GM12874 (cell line): ENCODE measurements around the gene CXXC1.

ENCODE experiments used
- TF ChIP-seq, protein P1 (sequence below): IDR thresholded peaks from 2 replicates; pipeline ENCODE4 v1.5.1; 2011; ENCODE audit warnings: low read depth, mild to moderate bottlenecking, control low read depth, low read length, moderate library complexity; ENCODE audit not compliant: insufficient read depth

The CXXC1 gene

DNA sequence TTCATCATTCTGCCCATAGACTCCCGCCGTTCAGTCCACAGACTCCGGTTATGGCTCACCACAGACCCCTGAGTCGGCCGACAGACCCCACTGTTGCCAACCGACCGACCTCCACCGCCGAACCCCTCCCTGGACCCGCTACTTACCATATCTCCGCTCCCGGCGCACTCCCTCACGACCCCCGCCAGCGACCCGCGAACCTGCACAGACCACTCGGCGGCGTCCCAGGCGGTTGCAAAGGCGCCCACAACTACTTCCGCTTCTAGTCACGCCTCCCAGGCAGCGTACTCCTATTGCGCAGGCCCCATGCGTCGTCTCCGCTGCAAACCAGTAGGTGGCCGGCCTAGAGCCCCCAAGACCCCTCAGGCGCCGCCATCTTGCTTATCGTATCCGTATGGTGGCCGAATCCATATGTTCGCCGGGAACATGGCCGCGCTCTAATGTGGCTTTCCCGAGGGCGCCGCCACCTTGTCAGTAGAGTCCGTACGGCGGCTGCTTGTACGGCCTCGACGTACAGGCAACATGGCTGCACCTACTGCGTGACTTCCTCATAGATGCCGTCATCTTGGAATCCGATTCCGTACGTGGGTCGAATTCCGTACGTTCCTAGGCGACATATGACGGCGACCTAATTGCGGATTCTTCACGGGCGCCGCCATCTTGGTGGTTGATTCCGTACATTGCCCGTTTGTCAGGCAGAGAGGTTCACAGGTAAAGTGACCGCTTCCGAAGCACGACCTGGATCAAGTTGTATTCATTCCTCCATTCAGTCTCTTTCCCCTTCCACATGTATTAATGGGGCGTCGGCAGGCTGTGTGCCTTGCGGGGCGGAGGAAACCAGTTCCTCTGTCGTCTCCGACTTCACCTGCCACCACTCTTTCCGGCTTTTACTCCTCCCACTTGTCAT, at the start of gene CXXC1:
CXXC1 (minus strand) TSS at position 252 of the 907 bp plus-strand sequence; CDS start at position 149, 103 bp downstream.
- TF ChIP-seq, protein P1, sequence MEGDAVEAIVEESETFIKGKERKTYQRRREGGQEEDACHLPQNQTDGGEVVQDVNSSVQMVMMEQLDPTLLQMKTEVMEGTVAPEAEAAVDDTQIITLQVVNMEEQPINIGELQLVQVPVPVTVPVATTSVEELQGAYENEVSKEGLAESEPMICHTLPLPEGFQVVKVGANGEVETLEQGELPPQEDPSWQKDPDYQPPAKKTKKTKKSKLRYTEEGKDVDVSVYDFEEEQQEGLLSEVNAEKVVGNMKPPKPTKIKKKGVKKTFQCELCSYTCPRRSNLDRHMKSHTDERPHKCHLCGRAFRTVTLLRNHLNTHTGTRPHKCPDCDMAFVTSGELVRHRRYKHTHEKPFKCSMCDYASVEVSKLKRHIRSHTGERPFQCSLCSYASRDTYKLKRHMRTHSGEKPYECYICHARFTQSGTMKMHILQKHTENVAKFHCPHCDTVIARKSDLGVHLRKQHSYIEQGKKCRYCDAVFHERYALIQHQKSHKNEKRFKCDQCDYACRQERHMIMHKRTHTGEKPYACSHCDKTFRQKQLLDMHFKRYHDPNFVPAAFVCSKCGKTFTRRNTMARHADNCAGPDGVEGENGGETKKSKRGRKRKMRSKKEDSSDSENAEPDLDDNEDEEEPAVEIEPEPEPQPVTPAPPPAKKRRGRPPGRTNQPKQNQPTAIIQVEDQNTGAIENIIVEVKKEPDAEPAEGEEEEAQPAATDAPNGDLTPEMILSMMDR, result peak; percentile 67

DNA sequence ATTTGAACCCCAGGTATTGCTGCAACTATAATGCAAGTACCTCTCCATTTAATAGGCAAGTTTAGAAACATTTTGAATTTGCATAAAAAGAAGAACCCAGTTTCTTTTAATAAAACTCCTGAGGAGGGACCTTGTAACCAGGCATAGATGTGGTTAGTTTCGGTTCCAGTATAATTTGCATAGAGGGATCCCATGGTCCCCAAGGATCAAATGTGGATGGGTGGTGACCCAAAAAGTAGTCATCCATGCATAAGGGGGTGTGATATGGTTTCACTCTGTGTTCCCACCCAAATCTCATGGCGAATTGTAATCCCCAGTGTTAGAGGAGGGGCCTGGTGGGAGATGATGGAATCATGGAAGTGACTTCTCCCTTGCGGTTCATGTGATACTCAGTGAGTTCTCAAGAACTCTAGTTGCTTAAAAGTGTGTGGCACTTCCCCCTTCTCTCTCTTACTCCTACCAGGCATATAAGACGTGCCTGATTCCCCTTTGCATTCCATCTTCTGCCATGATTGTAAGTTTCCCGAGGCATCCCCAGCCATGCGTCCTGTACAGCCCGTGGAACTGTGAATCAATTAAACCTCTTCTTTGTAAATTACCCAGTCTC, 47.2 kb upstream of the CXXC1 start:
- TF ChIP-seq, protein P1, result no peak

- TF ChIP-seq, protein P1, result no peak
These were observed 44.2 kb upstream of the CXXC1 start for GRCh38 chr18:50331691-50332090.

GRCh38 chr18:50330176-50330575, 42.7 kb upstream of the CXXC1 start:
- TF ChIP-seq, protein P1, result no peak

GRCh38 chr18:50327983-50328382, 40.5 kb upstream of the CXXC1 start:
- TF ChIP-seq, protein P1, result no peak

- TF ChIP-seq, protein P1, result no peak
These were observed 33.2 kb upstream of the CXXC1 start for GRCh38 chr18:50320719-50321118.

DNA sequence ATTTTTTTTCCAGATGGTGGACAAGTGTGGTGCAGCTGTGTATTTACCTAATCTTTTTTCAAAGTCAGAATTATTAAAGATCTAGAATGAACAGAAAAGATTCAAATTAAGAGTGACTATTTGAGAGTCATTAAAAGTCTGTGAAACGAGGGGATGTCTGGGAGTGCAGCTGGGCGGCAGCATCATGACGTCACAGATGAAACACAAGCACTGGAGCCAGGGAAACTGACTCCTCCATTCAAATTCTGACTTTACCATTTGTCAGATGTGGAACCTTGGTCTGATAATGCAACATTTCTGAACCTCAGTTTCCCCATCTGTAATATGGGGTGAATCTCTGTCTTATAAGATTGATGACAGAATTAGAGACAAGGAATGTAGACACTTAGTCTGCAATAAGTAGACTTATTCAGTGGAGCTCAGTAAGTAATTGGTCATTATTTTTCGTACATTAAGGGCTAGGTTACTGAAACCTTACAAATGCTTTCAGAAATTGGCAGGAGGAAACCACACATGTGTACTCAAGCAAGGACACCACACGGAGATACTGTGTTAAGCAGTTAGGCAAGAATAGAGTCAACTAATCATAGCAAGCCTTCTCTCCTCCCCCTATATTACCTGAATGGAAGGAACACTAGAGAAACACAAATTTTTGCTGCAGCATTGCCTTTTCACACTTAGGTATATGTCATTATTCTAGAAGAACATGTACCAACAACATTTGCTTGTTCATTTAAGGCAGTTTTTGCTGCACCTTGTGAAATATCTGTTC, 27.8 kb upstream of the CXXC1 start:
- TF ChIP-seq, protein P1, result no peak
